HG03139 (cell line): ENCODE results near the gene RTKN.

Experiments used
- ATAC-seq: cut with Tn5 transposase; IDR thresholded peaks from one replicate; pipeline ENCODE4 v1.9.1; 2021; ENCODE audit not compliant: unreplicated experiment

The RTKN gene

DNA sequence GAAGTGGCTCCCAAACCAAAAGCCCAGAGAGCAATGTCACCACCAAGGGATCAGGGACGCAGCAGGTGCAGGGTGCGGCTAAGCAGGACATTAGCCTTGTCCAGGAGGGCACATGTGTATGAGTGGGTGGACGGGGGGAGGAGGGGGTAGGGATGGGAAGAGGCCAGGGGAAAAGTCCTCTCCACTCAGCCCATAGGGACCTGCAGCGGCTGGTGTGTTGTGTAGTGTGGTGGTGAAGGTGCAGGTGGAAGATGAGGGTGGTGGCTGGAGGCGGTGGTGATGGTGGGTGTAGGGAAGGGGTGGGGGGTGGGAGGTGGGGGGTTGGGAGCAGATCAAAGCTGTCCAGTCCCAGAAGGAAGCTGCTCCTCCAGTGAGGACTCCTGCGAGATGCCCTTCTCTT lies 24.0 kb downstream of the RTKN start:
- no peak for ATAC-seq

DNA sequence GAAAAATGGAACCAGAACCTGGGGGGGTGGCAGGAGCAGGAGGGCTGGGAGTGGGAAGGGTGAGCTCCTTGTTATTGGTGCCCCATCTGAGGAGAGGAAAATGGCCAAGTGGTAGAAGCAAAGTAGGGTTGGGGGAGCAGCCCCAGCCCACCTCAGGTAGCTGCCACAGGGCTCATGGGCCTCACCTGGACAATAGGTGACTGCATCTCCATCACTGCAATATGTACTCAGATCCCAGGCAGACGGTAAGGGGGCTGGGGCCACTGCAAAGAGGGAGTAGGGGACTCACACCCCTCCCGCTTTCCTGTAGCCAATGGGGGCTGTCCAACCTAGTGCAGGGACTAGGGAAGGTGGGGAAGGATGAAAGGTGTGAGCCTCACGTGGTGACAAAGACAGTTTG lies 24.5 kb downstream of the RTKN start:
- no peak for ATAC-seq

DNA sequence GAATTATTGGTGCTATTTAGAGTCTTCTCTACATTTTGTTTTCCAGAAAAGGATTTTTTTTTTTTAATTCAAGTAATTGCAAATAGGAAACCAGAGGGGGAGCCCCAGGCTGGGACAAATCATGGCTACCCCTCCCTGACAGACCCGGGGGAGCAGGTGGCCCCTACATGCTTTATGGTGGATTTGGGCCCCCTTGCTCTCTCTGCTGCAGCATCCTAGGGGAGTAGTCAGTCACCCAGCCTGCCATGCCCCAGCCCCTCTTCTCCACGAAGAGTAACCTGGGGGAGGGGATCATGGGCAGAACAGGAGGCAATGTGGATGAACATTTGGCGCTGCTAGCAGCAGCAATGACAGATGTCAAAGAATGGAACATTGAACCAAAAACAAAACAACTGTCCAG lies 25.0 kb downstream of the RTKN start:
- ATAC-seq, result no peak

DNA sequence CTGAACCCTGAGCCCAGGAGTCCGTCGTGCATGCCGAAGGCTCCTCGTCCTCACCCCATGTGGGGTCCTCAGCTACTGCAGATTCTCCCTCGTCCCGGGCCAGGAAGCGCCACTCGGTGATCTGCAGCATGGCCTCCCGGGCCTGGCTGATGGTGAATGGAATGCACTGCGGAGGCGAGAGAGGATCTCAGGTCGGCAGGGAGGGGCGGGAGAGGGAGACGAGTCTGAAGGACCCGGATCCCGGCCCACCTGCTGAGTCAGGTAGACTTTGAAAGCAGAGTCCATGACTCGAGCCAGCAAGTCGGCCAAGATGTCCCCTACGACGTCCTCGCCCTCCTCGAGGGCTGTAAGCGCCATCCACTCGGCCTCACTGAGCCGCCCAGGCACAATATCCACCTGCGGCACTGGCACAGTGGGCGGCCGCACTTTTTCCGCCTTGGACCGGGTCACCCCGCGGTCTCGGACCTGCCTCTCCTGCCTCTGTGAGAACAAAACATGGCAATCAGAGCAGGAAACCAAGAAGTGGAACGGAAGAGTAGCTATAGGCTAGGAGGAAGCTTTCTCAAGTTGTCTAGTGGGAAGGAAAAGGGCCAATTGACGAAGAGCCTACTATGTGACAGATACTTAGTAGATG lies 25.9 kb downstream of the RTKN start:
- no peak for ATAC-seq

DNA sequence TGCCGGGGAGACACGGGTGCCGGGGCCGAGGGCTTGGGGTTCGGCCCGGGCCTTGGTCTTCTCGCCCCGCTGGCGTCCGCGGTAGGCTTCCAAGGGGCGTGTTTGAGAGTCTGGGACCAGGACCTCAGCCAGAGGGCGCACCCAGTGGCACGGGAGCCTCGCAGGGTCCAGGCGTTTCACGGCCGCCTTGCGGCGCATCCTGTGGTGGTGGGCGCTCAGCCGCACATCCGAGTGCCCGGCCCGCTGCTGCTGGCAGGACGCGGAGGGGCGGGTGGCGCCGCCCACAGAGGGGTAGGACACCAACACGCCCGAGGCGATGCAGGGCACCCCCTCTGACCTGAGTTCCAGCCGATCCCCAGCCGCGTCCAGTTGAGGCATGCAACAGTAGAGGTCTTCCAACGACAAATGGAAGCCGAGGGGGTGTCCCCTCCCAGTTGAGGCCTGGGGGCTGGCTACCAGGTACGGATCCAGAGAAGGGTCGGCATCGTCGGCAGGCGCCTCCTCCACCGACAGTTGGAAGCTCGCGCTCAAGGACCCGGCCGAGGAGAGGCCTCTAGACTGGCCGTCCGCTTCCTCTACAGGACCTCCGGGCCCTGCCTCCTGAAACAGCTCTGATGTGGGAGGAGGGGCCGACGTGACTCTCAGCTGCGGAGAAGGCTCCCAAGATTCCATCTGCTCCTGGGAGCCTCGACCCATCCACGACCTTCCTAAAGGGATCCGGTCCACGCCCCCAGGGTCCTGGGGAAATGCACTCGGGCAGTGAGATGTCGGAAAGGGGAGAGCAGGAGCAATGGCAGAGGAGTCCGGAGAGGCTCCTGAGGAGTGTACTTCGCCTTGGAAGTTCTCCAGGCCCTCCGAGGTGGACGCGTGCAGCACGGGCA lies 26.6 kb downstream of the RTKN start:
- no peak for ATAC-seq

DNA sequence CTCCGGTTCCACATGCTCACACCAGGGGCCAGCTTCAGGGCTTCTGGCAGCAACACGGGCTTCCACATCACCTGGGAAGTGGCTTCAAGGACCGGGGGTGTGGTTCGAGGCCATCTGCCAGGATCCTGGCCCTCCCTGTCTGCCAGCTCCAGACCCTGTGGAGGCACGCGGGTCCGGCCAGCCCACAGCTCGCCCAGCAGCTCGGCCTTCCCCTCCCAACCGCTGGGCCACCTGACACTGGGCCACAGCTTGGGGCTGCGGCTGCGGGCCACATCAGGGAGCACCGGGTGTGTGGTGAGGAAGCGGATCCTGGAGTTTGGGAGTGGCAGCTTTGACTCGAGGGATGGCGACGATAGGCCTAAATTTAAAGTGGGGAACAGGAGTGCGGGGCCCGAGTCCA lies 27.3 kb downstream of the RTKN start:
- ATAC-seq, result no peak

DNA sequence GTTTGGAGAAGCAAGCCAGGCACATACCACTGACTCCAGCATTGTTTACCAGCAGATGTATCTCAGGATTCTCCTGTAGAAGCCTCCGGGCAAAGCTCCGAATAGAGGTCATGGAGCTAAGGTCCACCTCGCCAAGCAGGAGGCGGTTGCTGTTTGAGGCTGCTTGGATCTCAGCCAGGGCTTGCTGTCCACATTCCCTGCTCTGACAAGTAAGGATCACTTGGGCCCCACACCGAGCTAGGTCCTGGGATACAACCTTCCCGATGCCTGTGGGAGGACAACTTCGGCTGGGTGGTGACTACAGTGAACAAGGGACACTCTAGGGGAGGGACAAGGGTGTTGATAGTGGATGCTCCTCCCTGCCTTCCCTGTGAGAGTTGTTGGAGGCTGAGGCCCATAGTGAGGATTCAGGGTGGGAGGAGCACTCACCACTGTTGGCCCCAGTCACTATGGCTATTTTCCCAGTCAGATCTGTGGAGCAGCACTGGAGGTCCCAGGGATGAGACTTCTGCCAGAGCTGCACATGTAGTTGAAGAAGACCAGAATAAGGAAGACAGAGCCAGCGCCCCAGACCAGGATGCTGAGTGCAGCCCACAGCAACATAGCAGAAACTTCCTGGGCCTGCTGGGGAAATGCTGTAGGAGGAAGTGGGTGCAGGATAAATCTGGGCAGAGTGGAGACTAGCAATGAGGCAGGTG lies 28.6 kb downstream of the RTKN start:
- no peak for ATAC-seq

DNA sequence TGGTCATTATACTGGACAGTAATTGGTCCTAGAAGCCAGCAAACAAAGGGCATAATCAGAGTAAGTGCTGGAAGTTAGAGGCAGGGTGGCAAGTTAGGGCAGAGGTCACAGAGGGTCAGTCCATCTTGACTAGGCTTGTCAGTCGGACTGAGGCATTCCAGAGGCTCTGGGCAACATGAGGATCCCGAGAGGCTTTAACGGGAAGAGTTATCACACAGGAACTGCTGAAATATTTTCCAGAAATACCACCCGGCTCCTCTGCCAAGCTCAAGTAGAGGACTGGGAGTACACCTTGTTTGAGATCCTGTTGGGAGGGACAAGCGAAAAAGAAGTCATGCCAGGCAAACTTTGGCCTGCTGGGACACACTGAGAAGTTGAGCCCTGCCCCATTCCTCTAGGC lies 34.1 kb downstream of the RTKN start:
- ATAC-seq, result no peak

DNA sequence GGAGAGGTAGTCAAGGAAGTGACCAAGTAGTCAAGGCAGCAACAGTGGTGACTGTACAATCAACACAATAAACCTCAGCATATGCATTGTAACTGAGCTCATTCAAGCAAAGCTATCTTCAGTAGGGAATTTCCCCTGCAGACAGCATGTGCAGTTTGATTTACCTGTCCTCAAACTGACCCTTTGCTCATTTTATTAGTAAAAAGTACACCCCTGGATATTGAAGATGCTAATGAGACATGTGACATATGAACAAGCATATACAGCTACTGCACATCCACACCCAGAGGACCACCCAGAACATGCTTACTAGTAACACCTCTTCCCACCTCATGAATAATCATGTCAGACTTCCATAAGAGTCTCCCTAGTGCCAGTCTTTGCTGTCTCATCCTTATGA lies 35.7 kb downstream of the RTKN start:
- ATAC-seq, result no peak

DNA sequence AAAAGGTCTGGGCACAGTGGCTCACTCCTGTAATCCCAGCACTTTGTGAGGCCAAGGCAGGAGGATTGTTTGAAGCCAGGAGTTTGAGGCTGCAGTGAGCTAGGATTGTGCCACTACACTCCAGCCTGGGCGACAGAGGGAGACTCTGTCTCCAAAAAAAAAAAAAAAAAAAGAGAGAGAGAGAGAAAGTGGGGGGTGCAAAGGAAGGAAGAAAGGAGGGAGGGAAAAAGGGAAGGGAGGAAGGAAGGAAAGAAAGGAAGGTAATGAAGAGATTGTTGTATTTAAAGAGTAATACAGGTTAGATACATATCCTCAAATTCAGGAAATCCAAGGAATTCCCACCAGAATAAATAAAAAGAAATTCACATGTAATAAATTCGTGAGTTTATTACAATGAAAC lies 39.8 kb downstream of the RTKN start:
- no peak for ATAC-seq

DNA sequence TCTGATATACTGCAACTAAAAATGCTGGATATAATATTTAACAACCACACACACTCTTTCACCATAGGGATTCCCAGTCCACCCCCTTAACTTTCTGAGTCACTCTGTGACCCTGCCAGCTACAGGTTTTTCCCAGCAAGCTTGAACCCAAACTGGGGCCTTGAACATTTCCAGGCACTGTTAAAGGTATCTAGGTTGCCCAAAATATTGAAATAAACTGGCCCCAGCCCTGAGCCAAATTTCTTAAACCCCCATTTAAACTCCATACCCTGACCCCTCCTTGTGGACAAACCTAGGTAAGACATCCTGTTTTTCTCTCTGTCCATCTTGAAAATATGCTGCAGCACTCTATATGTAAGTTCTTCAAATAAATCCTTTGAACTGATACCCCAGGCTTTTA lies 42.0 kb downstream of the RTKN start:
- ATAC-seq, result no peak

DNA sequence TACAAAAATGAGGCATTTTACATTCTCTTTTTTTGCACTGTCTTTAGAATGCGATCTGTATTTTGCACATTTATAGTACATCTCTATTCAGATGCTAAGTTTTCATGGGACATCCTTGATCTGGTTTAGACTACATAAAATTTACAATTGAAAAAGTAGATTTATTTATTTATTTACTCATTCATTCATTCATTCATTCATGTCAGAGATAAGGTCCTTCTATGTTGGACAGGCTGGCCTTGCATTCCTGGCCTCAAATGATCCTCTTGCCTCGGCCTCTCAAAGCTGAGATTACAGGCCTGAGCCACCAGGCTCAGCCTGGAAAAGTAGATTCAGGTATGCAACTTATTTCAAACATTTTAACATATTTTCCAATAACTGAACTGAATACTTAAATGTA lies 45.6 kb downstream of the RTKN start:
- ATAC-seq, result no peak

DNA sequence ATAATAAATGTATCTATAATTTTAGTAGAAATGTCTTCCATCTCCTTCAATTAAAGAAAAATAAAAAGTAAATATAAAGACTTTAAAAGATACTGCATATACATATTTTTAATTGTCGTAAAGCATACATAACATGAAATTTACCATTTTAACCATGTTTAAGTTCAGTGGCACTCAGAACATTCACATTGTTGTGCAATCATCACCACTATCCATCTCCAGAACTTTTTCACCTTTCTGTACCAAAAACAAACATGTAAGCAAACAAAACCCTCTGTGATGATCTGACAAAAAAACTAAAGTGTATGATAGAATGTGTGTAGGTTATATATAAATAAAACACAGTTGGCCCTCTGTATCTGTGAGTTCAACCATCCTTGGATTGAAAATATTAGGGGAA lies 48.2 kb downstream of the RTKN start:
- no peak for ATAC-seq

DNA sequence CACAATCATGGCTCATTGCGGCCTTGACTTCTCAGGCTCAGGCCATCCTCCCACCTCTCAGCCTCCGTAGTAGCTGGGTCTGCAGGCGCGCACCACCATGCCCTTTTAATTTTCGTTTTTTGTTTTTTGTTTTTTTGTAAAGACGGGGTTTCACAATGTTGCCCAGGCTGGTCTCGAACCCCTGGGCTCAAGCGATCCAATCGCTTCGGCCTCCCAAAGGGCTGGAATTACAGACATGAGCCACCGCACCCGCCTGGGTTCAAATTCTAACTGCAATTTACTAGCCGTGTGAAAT lies 49.3 kb downstream of the RTKN start:
- no peak for ATAC-seq

DNA sequence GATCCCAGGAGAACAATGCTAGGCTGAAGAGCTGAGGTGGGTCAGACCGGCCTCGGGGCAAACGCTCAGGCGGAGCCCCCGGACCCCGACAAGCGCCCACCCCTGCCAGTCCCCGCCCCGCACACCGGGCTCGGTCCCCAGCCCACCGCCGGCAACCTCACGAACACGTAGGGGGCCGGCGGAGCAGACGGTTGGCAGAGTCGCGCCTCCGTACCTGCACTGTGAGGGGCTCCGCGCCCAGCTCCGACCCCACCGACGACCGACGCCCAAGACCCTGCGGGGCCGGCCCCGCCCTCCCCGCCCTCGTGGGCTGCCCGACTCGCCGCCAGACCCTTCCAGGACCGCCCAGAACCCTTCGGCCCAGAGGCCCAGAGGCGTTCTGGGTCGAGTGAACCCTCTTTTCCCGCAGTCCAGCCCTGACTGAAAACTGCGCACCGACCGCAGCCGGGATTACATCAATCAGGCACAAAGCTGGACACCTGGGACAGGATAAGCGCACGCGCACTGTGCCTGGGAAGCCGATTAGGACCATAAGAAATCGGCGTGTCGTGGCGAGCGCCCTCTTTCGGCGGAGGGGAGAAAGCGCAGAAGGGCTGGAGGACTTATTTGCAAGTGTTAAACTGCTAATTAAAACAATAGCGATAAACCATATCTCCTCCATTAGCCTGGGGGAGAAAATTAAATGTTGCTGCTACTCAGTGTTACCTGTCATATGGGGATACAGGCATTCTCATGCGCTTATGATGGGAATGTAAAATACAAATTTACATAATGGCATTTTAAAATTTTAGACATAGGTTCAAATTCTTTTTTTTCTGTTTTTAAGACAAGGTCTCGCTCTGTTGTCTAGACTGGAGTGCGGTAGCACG lies 49.9 kb downstream of the RTKN start:
- ATAC-seq, result no peak

DNA sequence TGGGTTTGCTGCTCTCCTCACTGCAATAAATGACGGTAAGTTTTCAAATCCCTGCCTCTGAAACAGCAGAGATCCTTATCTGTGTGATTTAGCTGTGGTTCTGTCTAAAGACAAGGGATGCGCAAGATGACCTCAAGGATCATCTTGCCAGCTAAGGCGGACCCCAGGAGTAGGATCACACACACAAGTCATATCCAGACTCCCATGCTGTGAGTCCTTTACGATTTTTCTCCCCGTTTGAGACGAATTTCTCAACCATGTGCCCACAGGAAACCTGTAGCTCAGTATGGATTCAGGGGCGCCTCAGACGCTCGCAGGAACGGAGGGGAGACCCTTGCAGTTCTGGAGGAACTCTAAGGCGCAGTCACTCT lies 50.5 kb downstream of the RTKN start:
- no peak for ATAC-seq

DNA sequence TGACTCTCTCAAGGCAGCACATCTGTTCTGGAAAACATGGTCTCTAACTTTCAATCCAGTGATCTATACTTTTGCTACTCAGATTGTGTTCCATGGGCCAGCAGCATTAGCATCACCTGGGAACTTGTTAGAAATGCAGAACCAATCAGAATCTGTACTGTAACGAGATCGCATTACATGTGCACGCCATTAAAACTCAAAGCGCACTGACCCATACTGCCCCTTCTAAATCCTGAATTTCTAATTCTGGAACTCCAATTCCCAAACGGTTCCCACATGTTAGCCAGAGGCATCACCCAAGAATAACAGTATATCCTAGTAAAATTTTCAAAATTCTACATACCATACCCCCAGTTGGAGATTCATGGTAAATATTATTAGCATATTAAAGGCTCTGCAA lies 51.1 kb downstream of the RTKN start:
- ATAC-seq, result no peak

DNA sequence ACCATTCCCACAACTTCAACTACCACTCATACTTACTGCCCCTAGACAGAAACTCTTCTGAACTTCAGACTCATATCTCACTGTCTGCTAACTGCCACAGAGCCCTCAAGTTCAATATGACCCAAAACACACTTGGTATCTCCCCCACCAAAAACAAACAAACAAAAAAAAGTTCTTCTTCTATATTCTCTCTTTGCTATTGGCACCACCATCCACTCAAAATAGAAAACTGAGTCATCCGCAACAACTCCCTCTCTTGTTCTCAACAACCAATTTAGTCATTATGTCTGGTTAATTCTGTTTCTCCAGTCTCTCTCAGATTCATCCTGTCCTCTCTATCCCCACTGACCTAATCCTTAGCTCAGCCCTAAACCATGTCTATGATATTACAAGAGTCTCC lies 54.4 kb downstream of the RTKN start:
- no peak for ATAC-seq

DNA sequence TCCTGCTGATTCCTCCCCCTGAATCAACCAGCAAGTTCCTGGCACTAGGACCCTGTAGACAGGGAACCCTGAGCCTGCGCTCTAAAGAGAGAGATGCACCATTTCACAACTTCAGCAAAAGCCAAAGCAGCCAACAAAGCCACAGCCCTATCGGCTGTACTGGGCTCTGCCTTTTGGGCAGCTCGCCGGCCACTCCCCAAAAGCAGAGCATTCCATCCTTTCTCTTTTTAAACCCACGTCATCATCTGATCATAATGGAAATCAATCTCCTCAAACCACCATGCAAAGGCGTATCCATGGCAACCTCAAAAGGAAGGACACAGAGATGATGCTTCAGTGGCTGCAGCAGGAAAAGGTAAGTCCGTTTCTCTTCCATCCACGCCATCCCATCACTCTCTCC lies 56.3 kb downstream of the RTKN start:
- no peak for ATAC-seq

DNA sequence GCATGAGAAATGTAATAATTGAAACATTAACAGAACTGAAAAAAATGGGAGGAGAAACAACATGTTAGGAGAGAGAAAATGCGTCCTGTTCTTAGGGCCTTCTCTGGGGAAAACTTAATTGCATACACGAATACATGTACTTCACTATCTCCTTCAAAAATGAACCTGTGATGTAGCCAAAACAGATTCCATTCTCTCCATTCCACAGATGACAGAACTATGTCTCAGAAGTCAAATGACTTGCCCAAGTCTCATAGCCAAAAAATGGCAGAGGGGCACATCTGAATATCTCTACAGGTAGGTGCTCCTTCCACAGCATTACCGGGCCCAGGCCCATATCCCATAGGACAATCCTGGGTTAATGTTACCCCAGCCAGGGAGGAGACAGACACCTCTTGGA lies 57.7 kb downstream of the RTKN start:
- ATAC-seq, result no peak

DNA sequence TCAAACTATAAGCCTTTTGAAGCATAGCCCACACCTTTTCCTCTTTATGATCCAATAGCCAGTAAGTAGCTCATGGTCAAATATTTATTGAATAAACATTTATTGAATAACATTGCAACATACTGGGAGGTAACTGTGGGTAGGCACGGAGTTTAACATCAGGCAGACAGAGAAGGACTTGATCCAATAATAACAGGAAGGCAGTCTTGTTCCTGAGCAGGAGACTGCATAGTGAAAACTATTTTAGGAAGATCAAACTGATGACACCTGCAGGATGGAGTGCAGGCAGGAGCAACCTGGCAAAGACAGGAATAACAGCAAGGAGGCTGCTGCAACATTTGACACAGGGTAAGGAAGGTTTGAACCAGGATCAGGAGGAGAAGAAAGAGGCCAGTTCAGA lies 58.5 kb downstream of the RTKN start:
- ATAC-seq, result no peak

DNA sequence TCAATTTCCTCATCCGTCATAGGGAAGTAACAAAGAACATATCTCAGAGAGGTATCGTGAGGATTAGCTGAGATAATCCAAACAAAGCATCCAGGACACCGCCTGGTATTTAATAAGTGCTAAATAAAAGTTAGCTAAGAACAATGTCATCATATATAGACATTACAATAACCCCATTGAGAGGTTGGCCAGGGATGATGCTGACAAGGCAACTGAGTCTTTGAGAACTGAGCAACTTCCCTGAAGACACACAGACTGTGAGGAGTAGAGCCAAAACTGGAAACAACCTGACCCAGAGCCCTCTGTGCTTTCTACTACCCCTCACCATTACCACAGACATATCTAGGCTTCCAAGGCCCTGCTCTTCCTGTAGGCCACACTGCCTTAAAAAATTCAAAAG lies 60.0 kb downstream of the RTKN start:
- no peak for ATAC-seq
